Testis (tissue), 2 donors: ENCODE results near the gene KLF6.

Source experiments
- POLR2A ChIP-seq: fragments of 450-650 bp; IDR thresholded peaks from one replicate; pipeline ENCODE4 v1.6.1; 2017; ENCODE audit warnings: antibody characterized with exemption, mild to moderate bottlenecking, moderate library complexity
- TF ChIP-seq, protein P1 (sequence below), 3 experiments: fragments of 450-650 bp in 2 of 3; fragments of 200-600 bp in 1 of 3; sonication (generic) in 1 of 3; IDR thresholded peaks; one replicate each; pipeline ENCODE4 v1.5.1; 2016 to 2019; ENCODE audit warnings: antibody characterized with exemption in 3 of 3, mild to moderate bottlenecking in 2 of 3, moderate library complexity in 1 of 3

DNA sequence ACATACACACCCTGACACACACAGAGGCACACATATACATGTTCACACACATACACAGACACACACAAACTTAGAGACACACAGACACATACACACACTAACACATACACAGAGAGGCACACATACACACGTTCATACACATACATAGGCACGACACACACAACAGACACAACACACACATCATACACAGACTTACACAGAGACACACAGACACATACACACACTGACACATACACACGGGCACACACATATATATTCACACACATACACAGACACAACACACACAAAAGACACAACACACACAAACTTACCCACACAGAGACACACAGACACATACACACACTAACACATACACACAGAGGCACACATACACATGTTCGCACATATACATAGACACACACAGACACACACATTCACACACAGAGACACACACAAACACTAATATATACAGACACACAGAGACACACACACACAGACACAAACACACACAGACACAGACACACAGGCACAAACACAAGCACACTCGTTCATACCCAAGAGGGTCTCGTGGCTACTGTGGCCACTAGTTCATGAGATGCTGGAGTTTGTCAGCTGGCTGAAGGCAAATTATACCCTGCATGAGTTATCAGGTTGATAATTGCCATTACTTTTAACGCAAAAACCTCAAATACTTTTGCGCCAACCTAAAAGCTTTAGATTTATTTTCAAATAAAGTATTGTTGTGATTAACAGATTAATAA, 17.7 kb upstream of the KLF6 start:
- TF ChIP-seq POLR2A, result no peak
- TF ChIP-seq, protein P1, sequence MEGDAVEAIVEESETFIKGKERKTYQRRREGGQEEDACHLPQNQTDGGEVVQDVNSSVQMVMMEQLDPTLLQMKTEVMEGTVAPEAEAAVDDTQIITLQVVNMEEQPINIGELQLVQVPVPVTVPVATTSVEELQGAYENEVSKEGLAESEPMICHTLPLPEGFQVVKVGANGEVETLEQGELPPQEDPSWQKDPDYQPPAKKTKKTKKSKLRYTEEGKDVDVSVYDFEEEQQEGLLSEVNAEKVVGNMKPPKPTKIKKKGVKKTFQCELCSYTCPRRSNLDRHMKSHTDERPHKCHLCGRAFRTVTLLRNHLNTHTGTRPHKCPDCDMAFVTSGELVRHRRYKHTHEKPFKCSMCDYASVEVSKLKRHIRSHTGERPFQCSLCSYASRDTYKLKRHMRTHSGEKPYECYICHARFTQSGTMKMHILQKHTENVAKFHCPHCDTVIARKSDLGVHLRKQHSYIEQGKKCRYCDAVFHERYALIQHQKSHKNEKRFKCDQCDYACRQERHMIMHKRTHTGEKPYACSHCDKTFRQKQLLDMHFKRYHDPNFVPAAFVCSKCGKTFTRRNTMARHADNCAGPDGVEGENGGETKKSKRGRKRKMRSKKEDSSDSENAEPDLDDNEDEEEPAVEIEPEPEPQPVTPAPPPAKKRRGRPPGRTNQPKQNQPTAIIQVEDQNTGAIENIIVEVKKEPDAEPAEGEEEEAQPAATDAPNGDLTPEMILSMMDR (IDR thresholded peaks at IDR 0.05), result no peak
